ENCODE results near the gene CA10. TPM values are rescaled to one million over a fixed set of nuclear protein-coding genes. Genes with fewer than 3 reads are reported as not detected.

CA10 gene
- total and polyA plus RNA-seq, 2 of the 4 experiments (the other 2 are of a cell fraction) = not detected

- no peak overlapping the region for H2BK20ac ChIP-seq (ENCODE audit: low read depth, low read length)
- H3K27ac ChIP-seq (ENCODE audit: insufficient read depth, low read length) = no peak overlapping the region
- no TSS peak for BruUV-seq (replicated peaks)
- ATAC-seq (ENCODE audit: low read depth) (no peak), DNase-seq (no peak)
- no CpG with 5 or more reads among the region's 14 CpGs for WGBS, 2 experiments (ENCODE audit: extremely low coverage in 2 of 2, insufficient read length in 1 of 2)
- H2AFZ ChIP-seq (replicated peaks; ENCODE audit: low read length, poor library complexity) = no peak overlapping the region
- in situ Hi-C loops (cut with MboI; ENCODE audit: low sequenced_read_pairs) (no loop called here), dilution Hi-C loops (cut with HindIII; ENCODE audit: low sequenced_read_pairs, unreplicated experiment) (no loop called here), intact Hi-C loops (cut with micrococcal nuclease) (no loop called here)
- no peaks in the 10 kb centered on the region for H4K20me1 ChIP-seq (ENCODE audit: insufficient read depth, low read length)
- no peaks in the 10 kb centered on the region for H3K79me1 ChIP-seq (ENCODE audit: low read depth in 1 of 2, low read length in 2 of 2)
- H3K4ac ChIP-seq (ENCODE audit: low read depth, low read length) = no peak overlapping the region
- H4K5ac ChIP-seq (ENCODE audit: low read depth, low read length) = no peak overlapping the region
- no peaks in the 10 kb centered on the region for H3K4me1 ChIP-seq (ENCODE audit: control insufficient read depth, insufficient read depth, low read length)
- H3K9ac ChIP-seq (ENCODE audit: low read depth, low read length) = no peak overlapping the region
- H3K18ac ChIP-seq (ENCODE audit: low read depth, low read length) = no peak overlapping the region
- no peak overlapping the region for H2AK5ac ChIP-seq (ENCODE audit: low read depth, low read length)
- no peak overlapping the region for H3K4me2 ChIP-seq (ENCODE audit: low read depth, low read length)
- H3K14ac ChIP-seq (replicated peaks; ENCODE audit: low read depth, low read length) = no peak overlapping the region
- H2BK120ac ChIP-seq (ENCODE audit: low read depth, low read length) = no peak overlapping the region
- peaks cover 13% of the 10 kb centered on the region for H3K9me3 ChIP-seq (ENCODE audit: control insufficient read depth, insufficient read depth, low read length)
- CTCF ChIA-PET = no interaction called here
- no peak overlapping the region for H3K56ac ChIP-seq (ENCODE audit: extremely low read depth, insufficient read depth, low read length)
- no peak overlapping the region for H2BK5ac ChIP-seq (ENCODE audit: low read depth, low read length, poor library complexity, severe bottlenecking)
- no peaks in the 10 kb centered on the region for H3K36me3 ChIP-seq (ENCODE audit: control insufficient read depth, insufficient read depth, low read length)
- H3K23ac ChIP-seq (ENCODE audit: low read depth, low read length) = no peak overlapping the region
- POLR2A ChIA-PET (ENCODE audit: unreplicated experiment) = no interaction called here
- no peak overlapping the region for H4K8ac ChIP-seq (ENCODE audit: low read depth in 2 of 2, low read length in 2 of 2)
- H2AK9ac ChIP-seq (replicated peaks; ENCODE audit: low read depth, low read length, poor library complexity) = no peak overlapping the region
- no peak overlapping the region for H3K4me3 ChIP-seq (ENCODE audit: insufficient read depth, low read depth, low read length)
- no peak overlapping the region for H4K91ac ChIP-seq (ENCODE audit: insufficient read depth, low read depth, low read length)
- H3K9me1 ChIP-seq (ENCODE audit: insufficient read depth, low read length) = no peaks in the 10 kb centered on the region
- H3K27me3 ChIP-seq (ENCODE audit: control insufficient read depth, insufficient read depth, low read length) = no peaks in the 10 kb centered on the region
- H2BK15ac ChIP-seq (ENCODE audit: low read depth, low read length) = no peak overlapping the region
- TF ChIP-seq RFX5 (IDR thresholded peaks at IDR 0.05; ENCODE audit: low read depth, low read length) (no peak), MXI1 (IDR thresholded peaks at IDR 0.05; ENCODE audit: borderline replicate concordance, low read depth, low read length) (no peak), SMC3 (IDR thresholded peaks at IDR 0.05; ENCODE audit: low read depth, low read length) (no peak), RCOR1 (IDR thresholded peaks at IDR 0.05; ENCODE audit: insufficient replicate concordance, low read length) (no peak), CEBPB (IDR thresholded peaks at IDR 0.05; ENCODE audit: low read depth, low read length) (no peak), USF2 (IDR thresholded peaks at IDR 0.05; ENCODE audit: low read depth, low read length) (no peak), POLR2A (IDR thresholded peaks at IDR 0.05; ENCODE audit: low read depth, low read length) (no peak), RAD21 (IDR thresholded peaks at IDR 0.05; ENCODE audit: low read length) (no peak), FOS (IDR thresholded peaks at IDR 0.05; ENCODE audit: low read depth, low read length) (no peak), ELK1 (IDR thresholded peaks at IDR 0.05; ENCODE audit: borderline replicate concordance, low read depth, low read length) (no peak), CTCF (conservative IDR thresholded peaks at IDR 0.05; ENCODE audit: low read depth, low read length) (no peak), NFE2L2 (IDR thresholded peaks at IDR 0.05; ENCODE audit: low read depth, low read length) (no peak), MAZ (IDR thresholded peaks at IDR 0.05; ENCODE audit: borderline replicate concordance, low read depth, low read length) (no peak)
These were observed 1.6 kb downstream of the CA10 start for GRCh38 chr17:52156576-52157570.
